Caco-2 (cell line): Measurements from ENCODE around the gene CSRP1. TPM values are rescaled to one million over a fixed set of nuclear protein-coding genes. Genes with fewer than 3 reads are reported as not detected.

ENCODE experiments used
- BruUV-seq: library from RNA; stranded (reverse); fragments of 400-500 nt; replicated peaks from 2 replicates; lab custom pipeline; 2021; lab: Mats Ljungman, UMichigan
- CTCF ChIA-PET: fragments of 300-600 bp; sonication (Branson Sonifier 250); formaldehyde crosslinking; loops from one replicate; lab custom pipeline; 2022; ENCODE audit warnings: antibody characterized with exemption; lab: Charles Lee
- POLR2A ChIA-PET: fragments of 300-600 bp; sonication (Branson Sonifier 250); formaldehyde crosslinking; loops from one replicate; lab custom pipeline; 2022; ENCODE audit warnings: antibody characterized with exemption; lab: Charles Lee
- DNase-seq, 2 experiments: peaks; one replicate each; pipeline versions ENCODE4 v3.0.0 to v3.0.0-alpha.2; 2020 to 2022
- H3K27me3 ChIP-seq: replicated peaks from 2 replicates; pipeline ENCODE4 v1.6.0; 2011; ENCODE audit warnings: low read length; ENCODE audit not compliant: control insufficient read depth, insufficient read depth
- H3K36me3 ChIP-seq: 2 replicates; pipeline ENCODE4 v1.5.1; 2011; ENCODE audit warnings: low read length; ENCODE audit not compliant: control insufficient read depth, insufficient read depth
- H3K4me1 ChIP-seq: fragments of 250-450 bp; sonication (Bioruptor Pico); 2 replicates; pipeline ENCODE4 v1.5.1; 2020; ENCODE audit warnings: mild to moderate bottlenecking
- H3K4me3 ChIP-seq: 2 replicates; pipeline ENCODE4 v1.5.1; 2011; ENCODE audit warnings: low read depth, mild to moderate bottlenecking, control low read depth, low read length
- H3K9me3 ChIP-seq: fragments of 250-450 bp; sonication (Bioruptor Pico); 2 replicates; pipeline ENCODE4 v1.5.1; 2020; ENCODE audit warnings: mild to moderate bottlenecking, moderate library complexity
- H3K27ac Mint-ChIP-seq: one replicate; pipeline ENCODE4 v1.8.0; 2022; ENCODE audit warnings: mixed read lengths; ENCODE audit not compliant: unreplicated experiment
- H3K27me3 Mint-ChIP-seq: one replicate; pipeline ENCODE4 v1.8.0; 2022; ENCODE audit warnings: mixed read lengths; ENCODE audit not compliant: insufficient read depth, unreplicated experiment
- H3K36me3 Mint-ChIP-seq: one replicate; pipeline ENCODE4 v1.8.0; 2022; ENCODE audit warnings: mild to moderate bottlenecking, mixed read lengths; ENCODE audit not compliant: insufficient read depth, unreplicated experiment
- H3K4me1 Mint-ChIP-seq: one replicate; pipeline ENCODE4 v1.8.0; 2022; ENCODE audit warnings: low read depth, mixed read lengths; ENCODE audit not compliant: unreplicated experiment
- H3K4me3 Mint-ChIP-seq: one replicate; pipeline ENCODE4 v1.8.0; 2022; ENCODE audit warnings: mild to moderate bottlenecking, moderate library complexity, mixed read lengths; ENCODE audit not compliant: unreplicated experiment
- H3K9me3 Mint-ChIP-seq: one replicate; pipeline ENCODE4 v1.8.0; 2022; ENCODE audit warnings: mixed read lengths; ENCODE audit not compliant: unreplicated experiment
- CTCF ChIP-seq, 2 experiments: fragments of 200-600 bp in 1 of 2; IDR thresholded peaks; 1 replicate in 1 of 2; 2 replicates in 1 of 2; pipeline versions ENCODE4 v1.5.1 to v1.8.0; 2011 to 2022; ENCODE audit warnings: antibody characterized with exemption in 1 of 2, control low read depth in 1 of 2, inconsistent platforms in 1 of 2, low read depth in 1 of 2, low read length in 1 of 2, mild to moderate bottlenecking in 1 of 2, moderate library complexity in 1 of 2; ENCODE audit not compliant: insufficient read depth in 1 of 2, severe bottlenecking in 1 of 2, unreplicated experiment in 1 of 2
- intact Hi-C: fragments of 100-400 bp; cut with micrococcal nuclease; formaldehyde crosslinking; loops from one replicate; pipeline ENCODE4 v1.10.0; 2022; ENCODE audit not compliant: unreplicated experiment
- total RNA-seq: library from RNA; stranded (reverse); gene quantifications from 2 replicates; pipeline ENCODE4 v1.2.3, GENCODE V29; 2022

The CSRP1 gene
- total RNA-seq, 1 experiment from 2014 or later = 60.0 TPM

- ChIA-PET CTCF (interaction anchor here (0.7 to 5.7 kb wide), 22 partner anchors 8 to 278 kb away, joined by 3 to 198 read pairs (median 6); partner anchors contain the start of gene PHLDA3), POLR2A (interaction anchor here (1.4 to 1.7 kb wide), 2 partner anchors 10 to 33 kb away, joined by 5 to 12 read pairs; no protein-coding TSS in a partner anchor)
- Histone ChIP-seq H3K4me1 (peaks cover 69% of the 10 kb centered on the region), H3K27me3 (no peaks in the 10 kb centered on the region), H3K9me3 (no peaks in the 10 kb centered on the region), H3K36me3 (no peaks in the 10 kb centered on the region), H3K4me3 (no peak overlapping the region)
- peaks cover 53% of the 10 kb centered on the region for H3K4me1 Mint-ChIP-seq
- no peak overlapping the region for H3K27ac Mint-ChIP-seq
- no peak for DNase-seq
- no peak for TF ChIP-seq CTCF (IDR thresholded peaks at IDR 0.05; ENCODE audit: insufficient read depth in 1 of 2, low read depth in 1 of 2, low read length in 1 of 2, severe bottlenecking in 1 of 2, unreplicated experiment in 1 of 2)
- H3K9me3 Mint-ChIP-seq = no peaks in the 10 kb centered on the region
- intact Hi-C loops = loop anchor here (1.0 kb wide), 4 partner anchors 10 to 78 kb away; no protein-coding TSS in a partner anchor
- no TSS peak for BruUV-seq
- no peaks in the 10 kb centered on the region for H3K36me3 Mint-ChIP-seq
- H3K4me3 Mint-ChIP-seq = no peak overlapping the region
- H3K27me3 Mint-ChIP-seq = no peaks in the 10 kb centered on the region
Measured at GRCh38 chr1:201513498-201514243, 6.7 kb upstream of the CSRP1 start.

- BruUV-seq = no TSS peak
- Mint-ChIP-seq H3K4me1 (peaks cover 43% of the 10 kb centered on the region), H3K4me3 (no peak overlapping the region), H3K9me3 (no peaks in the 10 kb centered on the region), H3K36me3 (no peaks in the 10 kb centered on the region), H3K27ac (no peak overlapping the region), H3K27me3 (no peaks in the 10 kb centered on the region)
- H3K4me1 ChIP-seq = peaks cover 57% of the 10 kb centered on the region
- CTCF ChIA-PET = interaction anchor here (0.6 to 5.7 kb wide), 13 partner anchors 9 to 337 kb away, joined by 3 to 198 read pairs (median 5); no protein-coding TSS in a partner anchor
- intact Hi-C loops = no loop called here
- TF ChIP-seq CTCF (IDR thresholded peaks at IDR 0.05; ENCODE audit: insufficient read depth in 1 of 2, low read depth in 1 of 2, low read length in 1 of 2, severe bottlenecking in 1 of 2, unreplicated experiment in 1 of 2) = no peak
- DNase-seq = no peak
- H3K27me3 ChIP-seq = no peaks in the 10 kb centered on the region
- POLR2A ChIA-PET = interaction anchor here (1.4 to 1.7 kb wide), 2 partner anchors 9 to 32 kb away, joined by 5 to 12 read pairs; no protein-coding TSS in a partner anchor
- H3K4me3 ChIP-seq = no peak overlapping the region
- H3K36me3 ChIP-seq = no peaks in the 10 kb centered on the region
- H3K9me3 ChIP-seq = no peaks in the 10 kb centered on the region
Measured at GRCh38 chr1:201511941-201512539, 5.1 kb upstream of the CSRP1 start.

- Mint-ChIP-seq H3K27me3 (no peaks in the 10 kb centered on the region), H3K4me1 (peaks cover 39% of the 10 kb centered on the region), H3K9me3 (no peaks in the 10 kb centered on the region), H3K27ac (no peak overlapping the region), H3K4me3 (no peak overlapping the region), H3K36me3 (no peaks in the 10 kb centered on the region)
- Histone ChIP-seq H3K36me3 (no peaks in the 10 kb centered on the region), H3K4me1 (peaks cover 51% of the 10 kb centered on the region), H3K27me3 (no peaks in the 10 kb centered on the region), H3K4me3 (no peak overlapping the region), H3K9me3 (no peaks in the 10 kb centered on the region)
- CTCF ChIA-PET = interaction anchor here (0.6 to 5.7 kb wide), 10 partner anchors 8 to 337 kb away, joined by 3 to 198 read pairs (median 9); no protein-coding TSS in a partner anchor
- POLR2A ChIA-PET = no interaction called here
- DNase-seq = no peak
- intact Hi-C loops = no loop called here
- BruUV-seq = no TSS peak
- no peak for TF ChIP-seq CTCF (IDR thresholded peaks at IDR 0.05; ENCODE audit: insufficient read depth in 1 of 2, low read depth in 1 of 2, low read length in 1 of 2, severe bottlenecking in 1 of 2, unreplicated experiment in 1 of 2)
Measured at GRCh38 chr1:201511396-201511940, 4.5 kb upstream of the CSRP1 start.
